ENCODE results near the gene NRIP1.
"Not testable (repeated sequence)": the region's sequence is repeated elsewhere in the genome, so short reads cannot be mapped to it uniquely, and the experiment has no call there.

NRIP1 gene

GRCh38 chr21:14975136-14975919, 89.5 kb downstream of the NRIP1 start:
- no peak for DNase-seq (ENCODE audit: low read depth in 2 of 2)

- DNase-seq (ENCODE audit: low read depth in 2 of 2): no peak
Observed at GRCh38 chr21:14972678-14973077, 92.1 kb downstream of the NRIP1 start.

GRCh38 chr21:14968821-14969220, 96.0 kb downstream of the NRIP1 start:
- DNase-seq (ENCODE audit: low read depth in 2 of 2): no peak

GRCh38 chr21:14968029-14968428, 96.8 kb downstream of the NRIP1 start:
- no peak for DNase-seq (ENCODE audit: low read depth in 2 of 2)

GRCh38 chr21:14964621-14965020, 100.2 kb downstream of the NRIP1 start:
- DNase-seq (ENCODE audit: low read depth in 2 of 2): no peak

- no peak for DNase-seq (ENCODE audit: low read depth in 2 of 2)
Observed at GRCh38 chr21:14962217-14962616, 102.6 kb downstream of the NRIP1 start.

GRCh38 chr21:14961502-14961901, 103.3 kb downstream of the NRIP1 start:
- DNase-seq (ENCODE audit: low read depth in 2 of 2): no peak

- DNase-seq (ENCODE audit: low read depth in 2 of 2): no peak
Observed at GRCh38 chr21:14959343-14959742, 105.5 kb downstream of the NRIP1 start.

- DNase-seq (ENCODE audit: low read depth in 2 of 2): no peak
Observed at GRCh38 chr21:14957836-14958235, 107.0 kb downstream of the NRIP1 start.

- no peak for DNase-seq (ENCODE audit: low read depth in 2 of 2)
Observed at GRCh38 chr21:14956807-14957206, 108.0 kb downstream of the NRIP1 start.

GRCh38 chr21:14955936-14956520, 108.8 kb downstream of the NRIP1 start:
- no peak for DNase-seq (ENCODE audit: low read depth in 2 of 2)

- no peak for DNase-seq (ENCODE audit: low read depth in 2 of 2)
Observed at GRCh38 chr21:14952916-14953315, 111.9 kb downstream of the NRIP1 start.

GRCh38 chr21:14949603-14950002, 115.2 kb downstream of the NRIP1 start:
- no peak for DNase-seq (ENCODE audit: low read depth in 2 of 2)

GRCh38 chr21:14947613-14948160, 117.1 kb downstream of the NRIP1 start:
- no peak for DNase-seq (ENCODE audit: low read depth in 2 of 2)

- no peak for DNase-seq (ENCODE audit: low read depth in 2 of 2)
Observed at GRCh38 chr21:14945176-14945575, 119.6 kb downstream of the NRIP1 start.

- no peak for DNase-seq (ENCODE audit: low read depth in 2 of 2)
Observed at GRCh38 chr21:14943616-14944015, 121.2 kb downstream of the NRIP1 start.

- no peak for DNase-seq (ENCODE audit: low read depth in 2 of 2)
Observed at GRCh38 chr21:14942801-14943490, 121.9 kb downstream of the NRIP1 start.

GRCh38 chr21:14927324-14927723, 137.5 kb downstream of the NRIP1 start:
- not testable (repeated sequence) for DNase-seq (ENCODE audit: low read depth in 2 of 2)

- DNase-seq (ENCODE audit: low read depth in 2 of 2): no peak
Observed at GRCh38 chr21:14926186-14926585, 138.6 kb downstream of the NRIP1 start.

GRCh38 chr21:14923468-14923867, 141.3 kb downstream of the NRIP1 start:
- no peak for DNase-seq (ENCODE audit: low read depth in 2 of 2)

GRCh38 chr21:14922980-14923379, 141.8 kb downstream of the NRIP1 start:
- DNase-seq (ENCODE audit: low read depth in 2 of 2): no peak

GRCh38 chr21:14918527-14918926, 146.3 kb downstream of the NRIP1 start:
- DNase-seq (ENCODE audit: low read depth in 2 of 2): no peak

GRCh38 chr21:14917762-14918161, 147.0 kb downstream of the NRIP1 start:
- no peak for DNase-seq (ENCODE audit: low read depth in 2 of 2)
